Progenitor cell of endocrine pancreas (in vitro differentiated cells): ENCODE measurements around the gene IFT122. TPM values are rescaled to one million over a fixed set of nuclear protein-coding genes. Genes with fewer than 3 reads are reported as not detected.

ENCODE experiments used
- DNase-seq: peaks from one replicate; pipeline ENCODE4 v3.0.0; 2021; ENCODE audit warnings: low spot score; ENCODE audit not compliant: unreplicated experiment
- H3K27ac Mint-ChIP-seq: 2 replicates; pipeline ENCODE4 v1.8.0; 2021; ENCODE audit warnings: mild to moderate bottlenecking, moderate library complexity, mixed read lengths
- H3K27me3 Mint-ChIP-seq: 2 replicates; pipeline ENCODE4 v1.8.0; 2021; ENCODE audit warnings: mixed read lengths
- H3K36me3 Mint-ChIP-seq: 2 replicates; pipeline ENCODE4 v1.8.0; 2022; ENCODE audit warnings: mixed read lengths; ENCODE audit not compliant: insufficient read depth
- H3K4me1 Mint-ChIP-seq: 2 replicates; pipeline ENCODE4 v1.8.0; 2021; ENCODE audit warnings: low read depth, mixed read lengths
- H3K4me3 Mint-ChIP-seq: 2 replicates; pipeline ENCODE4 v1.8.0; 2021; ENCODE audit warnings: low read depth, mild to moderate bottlenecking, moderate library complexity, mixed read lengths
- H3K9me3 Mint-ChIP-seq: 2 replicates; pipeline ENCODE4 v1.8.0; 2021; ENCODE audit warnings: low read depth, mixed read lengths
- CTCF ChIP-seq: fragments of 200-600 bp; sonication (generic); IDR thresholded peaks from one replicate; pipeline ENCODE4 v1.5.0; 2021; ENCODE audit warnings: antibody characterized with exemption, mild to moderate bottlenecking; ENCODE audit not compliant: unreplicated experiment
- total RNA-seq: library from RNA; stranded (reverse); gene quantifications from 2 replicates; pipeline ENCODE4 v1.2.1, GENCODE V29; 2021

IFT122 gene
- total RNA-seq, 1 donor from 2014 or later, result 75.6 TPM

GRCh38 chr3:129506231-129506742 is 66.3 kb downstream of the IFT122 start:
- peak overlapping the region; percentile 77 for H3K27ac Mint-ChIP-seq
- H3K27me3 Mint-ChIP-seq, result no peaks in the 10 kb centered on the region
- DNase-seq, result no peak
- no peaks in the 10 kb centered on the region for H3K4me1 Mint-ChIP-seq
- peaks cover 23% of the 10 kb centered on the region for H3K36me3 Mint-ChIP-seq
- H3K9me3 Mint-ChIP-seq, result no peaks in the 10 kb centered on the region
- TF ChIP-seq CTCF, result no peak
- H3K4me3 Mint-ChIP-seq, result no peak overlapping the region

- no peak overlapping the region for H3K27ac Mint-ChIP-seq
- H3K9me3 Mint-ChIP-seq, result no peaks in the 10 kb centered on the region
- H3K27me3 Mint-ChIP-seq, result no peaks in the 10 kb centered on the region
- H3K4me1 Mint-ChIP-seq, result no peaks in the 10 kb centered on the region
- H3K4me3 Mint-ChIP-seq, result no peak overlapping the region
- peaks cover 26% of the 10 kb centered on the region for H3K36me3 Mint-ChIP-seq
- TF ChIP-seq CTCF, result no peak
- DNase-seq, result no peak
These were observed 67.3 kb downstream of the IFT122 start for GRCh38 chr3:129507181-129507831.

GRCh38 chr3:129512595-129512994 is 72.6 kb downstream of the IFT122 start:
- DNase-seq, result no peak
- peaks cover 16% of the 10 kb centered on the region for H3K36me3 Mint-ChIP-seq
- no peak for TF ChIP-seq CTCF
- H3K4me1 Mint-ChIP-seq, result no peaks in the 10 kb centered on the region
- no peaks in the 10 kb centered on the region for H3K9me3 Mint-ChIP-seq
- H3K27me3 Mint-ChIP-seq, result no peaks in the 10 kb centered on the region
- H3K4me3 Mint-ChIP-seq, result no peak overlapping the region
- peak overlapping the region; percentile 23 for H3K27ac Mint-ChIP-seq

GRCh38 chr3:129513705-129514104 is 73.7 kb downstream of the IFT122 start:
- Mint-ChIP-seq H3K4me1 (no peaks in the 10 kb centered on the region), H3K9me3 (no peaks in the 10 kb centered on the region), H3K4me3 (no peak overlapping the region), H3K36me3 (peaks cover 16% of the 10 kb centered on the region), H3K27ac (no peak overlapping the region), H3K27me3 (no peaks in the 10 kb centered on the region)
- TF ChIP-seq CTCF, result no peak
- no peak for DNase-seq

GRCh38 chr3:129514110-129514509 is 74.1 kb downstream of the IFT122 start:
- Mint-ChIP-seq H3K4me1 (no peaks in the 10 kb centered on the region), H3K27ac (no peak overlapping the region)

More at GRCh38 chr3:129514110-129514509, 74.1 kb downstream of the IFT122 start:
- Mint-ChIP-seq H3K9me3 (no peaks in the 10 kb centered on the region), H3K36me3 (peaks cover 16% of the 10 kb centered on the region), H3K4me3 (no peak overlapping the region), H3K27me3 (no peaks in the 10 kb centered on the region)
- TF ChIP-seq CTCF, result no peak
- DNase-seq, result no peak
